Smooth muscle cell (in vitro differentiated cells): ENCODE results near the gene GRIP1. TPM values are rescaled to one million over a fixed set of nuclear protein-coding genes. Genes with fewer than 3 reads are reported as not detected.

Source experiments
- DNase-seq: peaks from one replicate; lab custom pipeline; 2025; ENCODE audit not compliant: unreplicated experiment; lab: John Stamatoyannopoulos, UW
- H2AFZ ChIP-seq: fragments of 200-600 bp; sonication (generic); 2 replicates; pipeline ENCODE4 v1.6.0; 2016; ENCODE audit warnings: antibody characterized with exemption, low read depth, mild to moderate bottlenecking
- H3F3A ChIP-seq: fragments of 200-600 bp; sonication (generic); 2 replicates; pipeline ENCODE4 v1.6.0; 2017; ENCODE audit warnings: antibody characterized with exemption, low read depth
- H3K27ac ChIP-seq: fragments of 200-600 bp; sonication (generic); 2 replicates; pipeline ENCODE4 v1.5.1; 2016; ENCODE audit warnings: low read depth, mild to moderate bottlenecking
- H3K27me3 ChIP-seq: fragments of 200-600 bp; sonication (generic); 2 replicates; pipeline ENCODE4 v1.6.1; 2016; ENCODE audit warnings: low read depth, mild to moderate bottlenecking
- H3K36me3 ChIP-seq: fragments of 200-600 bp; sonication (generic); 2 replicates; pipeline ENCODE4 v1.5.1; 2016; ENCODE audit warnings: low read depth
- H3K4me1 ChIP-seq: fragments of 200-600 bp; sonication (generic); 2 replicates; pipeline ENCODE4 v1.5.1; 2016; ENCODE audit warnings: low read depth
- H3K4me2 ChIP-seq: fragments of 200-600 bp; sonication (generic); 2 replicates; pipeline ENCODE4 v1.6.0; 2016; ENCODE audit warnings: mild to moderate bottlenecking
- H3K4me3 ChIP-seq: fragments of 200-600 bp; sonication (generic); 2 replicates; pipeline ENCODE4 v1.5.1; 2016; ENCODE audit warnings: mild to moderate bottlenecking
- H3K79me2 ChIP-seq: fragments of 200-600 bp; sonication (generic); 2 replicates; pipeline ENCODE4 v1.6.0; 2016; ENCODE audit warnings: low read depth, mild to moderate bottlenecking
- H3K9ac ChIP-seq: fragments of 200-600 bp; sonication (generic); 2 replicates; pipeline ENCODE4 v1.6.0; 2016; ENCODE audit warnings: low read depth
- H3K9me3 ChIP-seq: fragments of 200-600 bp; sonication (generic); replicated peaks from 2 replicates; pipeline ENCODE4 v1.5.1; 2016; ENCODE audit warnings: low read depth
- H4K20me1 ChIP-seq: fragments of 200-600 bp; sonication (generic); 2 replicates; pipeline ENCODE4 v1.6.0; 2016; ENCODE audit warnings: low read depth
- CTCF ChIP-seq: fragments of 200-600 bp; sonication (generic); IDR thresholded peaks from 2 replicates; pipeline ENCODE4 v1.5.1; 2017; ENCODE audit warnings: borderline replicate concordance, mild to moderate bottlenecking, antibody characterized with exemption; ENCODE audit not compliant: insufficient read depth, poor library complexity, severe bottlenecking
- WGBS: methylation state at CpG from one replicate; pipeline ENCODE4 v1.1.7; 2016; ENCODE audit warnings: low lambda C conversion rate; 5-methylcytosine and 5-hydroxymethylcytosine counted together
- polyA plus RNA-seq: library from polyadenylated mRNA; unstranded; fragments of >200 nt; fragmentation: Nextera tagmentation; extraction: Ambion mirVana; gene quantifications from 2 replicates; pipeline ENCODE4 v1.2.1, GENCODE V29; 2016
- total RNA-seq: library from RNA; depleted of rRNA; stranded (reverse); fragments of >200 nt; gene quantifications from 2 replicates; pipeline ENCODE4 v1.2.3, GENCODE V29; 2014

Gene GRIP1
- total and polyA plus RNA-seq, 2 experiments from 2014 or later, result 4.0 to 5.9 TPM

- H3K4me2 ChIP-seq, result no peak overlapping the region
- no peaks in the 10 kb centered on the region for H3K27me3 ChIP-seq
- DNase-seq, result no peak
- no peaks in the 10 kb centered on the region for H3K9me3 ChIP-seq
- no peaks in the 10 kb centered on the region for H3F3A ChIP-seq
- no peak overlapping the region for H2AFZ ChIP-seq
- no peak overlapping the region for H3K4me3 ChIP-seq
- no peaks in the 10 kb centered on the region for H4K20me1 ChIP-seq
- H3K36me3 ChIP-seq, result no peaks in the 10 kb centered on the region
- no peaks in the 10 kb centered on the region for H3K4me1 ChIP-seq
- no peak overlapping the region for H3K9ac ChIP-seq
- TF ChIP-seq CTCF, result no peak
- 74% methylated on average over 3 of the region's 3 CpGs for WGBS
- H3K79me2 ChIP-seq, result no peaks in the 10 kb centered on the region
- no peak overlapping the region for H3K27ac ChIP-seq
Measured at GRCh38 chr12:66636771-66637170, 42.1 kb downstream of the GRIP1 start.

- Histone ChIP-seq H3K27me3 (no peaks in the 10 kb centered on the region), H3K4me3 (no peak overlapping the region), H3K9me3 (no peaks in the 10 kb centered on the region), H3K9ac (no peak overlapping the region), H3F3A (no peaks in the 10 kb centered on the region), H3K36me3 (no peaks in the 10 kb centered on the region), H3K27ac (peak overlapping the region; percentile 26), H3K4me1 (no peaks in the 10 kb centered on the region), H4K20me1 (no peaks in the 10 kb centered on the region), H3K79me2 (no peaks in the 10 kb centered on the region), H3K4me2 (no peak overlapping the region), H2AFZ (no peak overlapping the region)
- 78% methylated on average over 1 of the region's 1 CpG for WGBS
- DNase-seq, result no peak
- no peak for TF ChIP-seq CTCF
Measured at GRCh38 chr12:66633676-66634075, 45.2 kb downstream of the GRIP1 start.

- H2AFZ ChIP-seq, result no peak overlapping the region
- no peaks in the 10 kb centered on the region for H3K79me2 ChIP-seq
- H3K4me1 ChIP-seq, result peaks cover 5% of the 10 kb centered on the region
- no peaks in the 10 kb centered on the region for H4K20me1 ChIP-seq
- 90% methylated on average over 5 of the region's 5 CpGs for WGBS
- DNase-seq, result no peak
- H3K4me3 ChIP-seq, result no peak overlapping the region
- H3K9me3 ChIP-seq, result no peaks in the 10 kb centered on the region
- no peak overlapping the region for H3K4me2 ChIP-seq
- no peaks in the 10 kb centered on the region for H3F3A ChIP-seq
- no peak for TF ChIP-seq CTCF
- no peaks in the 10 kb centered on the region for H3K27me3 ChIP-seq
- H3K36me3 ChIP-seq, result no peaks in the 10 kb centered on the region
- no peak overlapping the region for H3K27ac ChIP-seq
- no peak overlapping the region for H3K9ac ChIP-seq
Measured at GRCh38 chr12:66629138-66629870, 49.6 kb downstream of the GRIP1 start.

GRCh38 chr12:66627988-66628317, 50.9 kb downstream of the GRIP1 start:
- no peak for TF ChIP-seq CTCF
- WGBS, result 76% methylated on average over 2 of the region's 2 CpGs
- H3K9ac ChIP-seq, result no peak overlapping the region
- H3K36me3 ChIP-seq, result no peaks in the 10 kb centered on the region
- H2AFZ ChIP-seq, result no peak overlapping the region
- peaks cover 5% of the 10 kb centered on the region for H3K4me1 ChIP-seq
- H3K4me2 ChIP-seq, result no peak overlapping the region
- no peaks in the 10 kb centered on the region for H3K27me3 ChIP-seq
- no peaks in the 10 kb centered on the region for H4K20me1 ChIP-seq
- no peaks in the 10 kb centered on the region for H3F3A ChIP-seq
- H3K4me3 ChIP-seq, result no peak overlapping the region
- no peaks in the 10 kb centered on the region for H3K79me2 ChIP-seq
- DNase-seq, result no peak
- H3K9me3 ChIP-seq, result no peaks in the 10 kb centered on the region
- H3K27ac ChIP-seq, result no peak overlapping the region
